Activated naive CD4-positive, alpha-beta T cell treated with anti-CD3 and anti-CD28 coated beads, Interleukin-2, amount 50 U/mL, for 16 hours (primary cell): Measurements from ENCODE around the gene PDE8B.
"Not testable (repeated sequence)": the region's sequence is repeated elsewhere in the genome, so short reads cannot be mapped to it uniquely, and the experiment has no call there.

Experiments
- DNase-seq: peaks from one replicate; pipeline ENCODE4 v3.0.0-alpha.2; 2020

The PDE8B gene

GRCh38 chr5:77368367-77368766, 157.9 kb downstream of the PDE8B start:
- DNase-seq: no peak

GRCh38 chr5:77369566-77369965, 159.1 kb downstream of the PDE8B start:
- DNase-seq: no peak

DNA sequence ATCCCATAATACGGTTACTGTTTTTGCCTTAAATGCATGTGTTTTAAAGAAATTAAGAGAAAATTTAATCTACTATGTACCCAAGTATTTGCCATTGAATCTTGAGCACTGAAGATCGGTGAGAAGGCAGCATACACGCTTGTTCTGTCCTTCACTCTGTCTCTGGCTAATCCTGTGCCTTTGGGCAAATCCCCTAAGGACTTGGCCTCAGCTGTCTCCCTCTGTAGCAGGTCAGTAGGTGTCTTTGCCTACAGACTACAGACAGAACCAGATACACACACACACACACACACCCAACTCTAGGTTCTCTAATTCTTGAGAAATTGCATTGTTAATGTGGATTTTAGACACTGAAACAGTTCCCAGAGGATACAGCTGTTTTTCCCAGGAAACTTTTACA, 164.2 kb downstream of the PDE8B start:
- no peak for DNase-seq

DNA sequence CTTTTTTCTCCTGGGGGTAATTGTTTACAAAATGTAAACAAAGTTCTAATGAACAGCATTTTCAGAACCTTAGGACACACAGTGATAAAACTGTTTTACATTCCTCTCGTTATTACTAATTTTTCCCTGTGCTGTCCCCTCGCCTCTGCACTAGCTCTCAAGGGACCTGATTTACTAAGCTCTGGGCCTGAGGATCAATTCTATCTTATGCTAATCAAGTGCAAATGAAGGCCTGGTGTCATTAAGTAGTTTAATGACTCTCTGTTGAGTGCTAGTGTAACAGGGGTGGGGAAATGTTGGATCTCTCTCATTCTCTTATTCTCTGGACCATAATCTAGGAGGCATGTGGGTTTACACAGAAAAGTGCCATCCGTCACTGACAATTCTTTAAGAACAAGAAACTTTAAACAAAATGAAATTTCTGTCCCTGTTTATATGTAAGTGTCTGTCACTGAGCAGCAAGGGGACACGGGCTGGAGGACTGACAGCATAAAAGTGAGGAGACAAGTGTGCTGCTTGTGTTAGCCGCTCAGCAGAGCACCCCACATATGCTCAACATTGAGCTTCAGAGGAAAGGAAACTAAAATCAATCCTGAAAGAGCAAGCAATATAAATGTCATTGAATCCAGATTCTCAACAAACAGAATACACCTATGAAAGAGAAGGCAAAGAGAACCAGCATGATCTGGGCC, 166.3 kb downstream of the PDE8B start:
- DNase-seq: no peak

GRCh38 chr5:77379558-77380061, 169.1 kb downstream of the PDE8B start:
- peak; percentile 69 for DNase-seq

- DNase-seq: no peak
These were observed 170.2 kb downstream of the PDE8B start for GRCh38 chr5:77380636-77381035.

DNA sequence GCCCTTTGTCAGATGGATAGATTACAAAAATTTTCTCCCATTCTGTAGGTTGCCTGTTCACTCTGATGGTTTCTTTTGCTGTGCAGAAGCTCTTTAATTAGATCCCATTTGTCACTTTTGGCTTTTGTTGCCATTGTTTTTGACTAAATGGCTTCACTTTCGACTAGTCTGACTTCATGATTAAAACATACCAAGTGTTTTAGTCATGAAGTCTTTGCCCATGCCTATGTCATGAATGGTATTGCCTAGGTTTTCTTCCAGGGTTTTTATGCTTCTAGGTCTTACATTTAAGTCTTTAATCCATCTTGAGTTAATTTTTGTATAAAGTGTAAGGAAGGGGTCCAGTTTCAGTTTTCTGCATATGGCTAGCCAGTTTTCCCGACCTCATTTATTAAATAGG, 172.9 kb downstream of the PDE8B start:
- not testable (repeated sequence) for DNase-seq

- DNase-seq: not testable (repeated sequence)
These were observed 175.9 kb downstream of the PDE8B start for GRCh38 chr5:77386340-77386739.

DNA sequence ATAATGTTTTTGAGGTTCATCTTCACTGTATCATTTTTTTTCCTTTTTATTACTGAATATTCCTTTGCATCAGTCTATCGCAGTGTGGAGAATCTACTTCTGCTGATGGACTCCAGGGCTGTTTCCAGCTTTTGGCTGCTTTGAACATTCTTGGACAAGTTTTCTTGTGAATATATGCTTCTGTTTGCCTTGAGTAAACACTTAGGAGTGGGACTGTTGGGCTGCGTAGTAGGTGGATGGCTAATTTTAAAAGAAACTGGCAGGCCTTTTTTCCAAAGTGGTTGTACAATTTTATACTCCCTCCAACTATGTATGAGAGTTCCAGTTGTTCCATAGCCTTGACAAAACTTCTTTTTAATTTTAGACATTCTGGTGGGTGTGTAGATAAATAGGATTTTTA, 179.3 kb downstream of the PDE8B start:
- no peak for DNase-seq

DNA sequence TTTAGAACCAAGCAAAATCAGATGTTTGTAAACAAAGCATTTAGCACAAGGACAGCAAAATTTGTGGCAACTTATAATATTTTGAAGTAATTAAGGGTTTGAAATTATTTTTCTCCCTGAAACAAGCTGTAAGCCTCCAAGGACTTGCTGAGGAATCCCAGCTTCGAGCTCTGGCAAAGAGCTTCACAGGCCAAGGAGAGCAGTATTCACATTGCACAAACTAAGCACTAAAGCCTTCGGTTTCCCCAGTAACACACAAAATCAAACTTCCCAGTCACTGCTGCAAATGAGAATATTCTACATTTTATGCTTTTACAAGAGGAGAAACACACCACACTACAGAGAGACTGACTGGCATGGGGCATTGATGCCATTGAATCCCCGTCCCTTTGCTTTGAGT, 179.7 kb downstream of the PDE8B start:
- DNase-seq: no peak

DNA sequence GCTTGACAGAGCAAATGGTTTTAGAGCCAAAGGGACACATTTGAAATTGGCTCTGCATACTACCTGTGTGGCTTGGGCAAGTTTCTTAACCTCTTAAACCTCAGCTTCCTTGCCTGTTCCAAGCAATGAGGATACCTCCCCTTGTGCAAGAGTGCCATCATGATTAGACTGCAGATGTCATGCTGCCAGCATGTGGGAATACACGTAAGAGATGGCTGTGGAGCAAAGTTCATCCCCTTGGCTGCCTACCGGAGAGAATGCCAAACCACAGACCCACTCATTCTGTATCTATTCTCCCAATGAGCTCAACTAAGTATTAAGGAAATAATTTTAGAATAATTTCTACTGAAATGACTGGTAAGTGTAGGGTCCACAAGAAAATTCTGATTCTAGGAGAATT, 180.3 kb downstream of the PDE8B start:
- no peak for DNase-seq

GRCh38 chr5:77391240-77391765, 180.8 kb downstream of the PDE8B start:
- no peak for DNase-seq

- DNase-seq: no peak
These were observed 183.7 kb downstream of the PDE8B start for GRCh38 chr5:77394064-77394715.

GRCh38 chr5:77396017-77396416, 185.5 kb downstream of the PDE8B start:
- no peak for DNase-seq

- DNase-seq: no peak
These were observed 187.3 kb downstream of the PDE8B start for GRCh38 chr5:77397686-77398292.

GRCh38 chr5:77398458-77398857, 188.0 kb downstream of the PDE8B start:
- no peak for DNase-seq

GRCh38 chr5:77398896-77399295, 188.4 kb downstream of the PDE8B start:
- no peak for DNase-seq

GRCh38 chr5:77400645-77401044, 190.2 kb downstream of the PDE8B start:
- DNase-seq: no peak

- DNase-seq: no peak
These were observed 192.3 kb downstream of the PDE8B start for GRCh38 chr5:77402796-77403195.

GRCh38 chr5:77407152-77407551, 196.7 kb downstream of the PDE8B start:
- DNase-seq: no peak

DNA sequence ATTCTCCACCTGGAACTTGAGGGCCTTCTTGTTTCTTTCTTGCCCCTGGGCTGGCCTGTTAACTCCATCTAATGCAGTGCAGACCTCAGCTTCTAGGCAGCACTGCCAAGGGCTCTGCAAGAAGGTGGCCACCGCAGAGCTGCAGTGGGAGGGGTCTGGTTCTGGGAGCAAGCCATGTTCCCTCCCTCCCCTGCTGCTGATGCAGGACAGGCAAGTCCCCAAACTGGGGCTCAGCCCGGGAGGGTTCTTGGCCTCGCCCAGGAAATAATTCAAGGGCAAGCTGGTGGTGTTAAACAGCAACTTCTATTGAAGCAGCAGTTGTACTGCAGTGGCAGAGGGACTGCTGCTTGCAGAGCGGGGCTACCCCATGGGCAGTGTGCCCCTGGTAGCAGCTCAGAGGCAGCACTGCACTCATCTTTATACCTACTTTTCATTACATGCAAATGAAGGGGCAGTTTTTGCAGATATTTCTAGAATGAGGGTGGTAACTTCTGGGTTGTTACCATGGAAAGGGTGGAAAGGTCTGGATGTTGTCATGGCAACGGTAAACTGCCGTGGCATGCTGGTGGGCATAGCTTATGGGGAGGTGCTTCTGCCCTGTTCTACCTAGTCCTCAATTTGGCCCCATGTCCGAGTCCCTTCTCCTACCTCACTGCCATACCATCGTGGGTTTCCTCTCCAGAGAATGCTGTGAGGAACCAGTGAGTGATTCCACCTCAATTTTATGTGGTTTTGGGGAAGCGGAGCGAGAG, 199.6 kb downstream of the PDE8B start:
- no peak for DNase-seq

GRCh38 chr5:77413049-77413448, 202.6 kb downstream of the PDE8B start:
- DNase-seq: no peak

- no peak for DNase-seq
These were observed 207.7 kb downstream of the PDE8B start for GRCh38 chr5:77418162-77418561.
